ENCODE results near the gene AIM2.
"Not testable (repeated sequence)": the region's sequence is repeated elsewhere in the genome, so short reads cannot be mapped to it uniquely, and the experiment has no call there.

Gene AIM2

GRCh38 chr1:159076438-159077119, at the start of gene AIM2:
TSS of gene AIM2 (minus strand) at chr1:159076766. CDS start at chr1:159073499, 3,267 bp downstream.
- peak; percentile 65 for DNase-seq (ENCODE audit: low read depth)

GRCh38 chr1:159123587-159123986, 47.0 kb upstream of the AIM2 start:
- DNase-seq (ENCODE audit: low read depth), result no peak

- no peak for DNase-seq (ENCODE audit: low read depth)
These were observed 45.5 kb upstream of the AIM2 start for GRCh38 chr1:159122005-159122621.

GRCh38 chr1:159121526-159121925, 45.0 kb upstream of the AIM2 start:
- DNase-seq (ENCODE audit: low read depth), result no peak

- DNase-seq (ENCODE audit: low read depth), result no peak
These were observed 43.8 kb upstream of the AIM2 start for GRCh38 chr1:159120317-159120716.

GRCh38 chr1:159113596-159114433, 37.2 kb upstream of the AIM2 start:
- DNase-seq (ENCODE audit: low read depth), result no peak

GRCh38 chr1:159103021-159103420, 26.5 kb upstream of the AIM2 start:
- DNase-seq (ENCODE audit: low read depth), result not testable (repeated sequence)

GRCh38 chr1:159100589-159100988, 24.0 kb upstream of the AIM2 start:
- DNase-seq (ENCODE audit: low read depth), result no peak

- DNase-seq (ENCODE audit: low read depth), result no peak
These were observed 22.0 kb upstream of the AIM2 start for GRCh38 chr1:159098596-159098995.

GRCh38 chr1:159092036-159092760, 15.6 kb upstream of the AIM2 start:
- DNase-seq (ENCODE audit: low read depth), result no peak

GRCh38 chr1:159091607-159092031, 15.1 kb upstream of the AIM2 start:
- DNase-seq (ENCODE audit: low read depth), result no peak

- DNase-seq (ENCODE audit: low read depth), result no peak
These were observed 14.6 kb upstream of the AIM2 start for GRCh38 chr1:159091180-159091560.

- DNase-seq (ENCODE audit: low read depth), result no peak
These were observed 14.0 kb upstream of the AIM2 start for GRCh38 chr1:159090286-159091179.

GRCh38 chr1:159089184-159089791, 12.7 kb upstream of the AIM2 start:
- no peak for DNase-seq (ENCODE audit: low read depth)

GRCh38 chr1:159088546-159089183, 12.1 kb upstream of the AIM2 start:
- no peak for DNase-seq (ENCODE audit: low read depth)

GRCh38 chr1:159088050-159088449, 11.5 kb upstream of the AIM2 start:
- DNase-seq (ENCODE audit: low read depth), result no peak

GRCh38 chr1:159084867-159085266, 8.3 kb upstream of the AIM2 start:
- no peak for DNase-seq (ENCODE audit: low read depth)

- DNase-seq (ENCODE audit: low read depth), result no peak
These were observed 7.6 kb upstream of the AIM2 start for GRCh38 chr1:159084152-159084551.

GRCh38 chr1:159083013-159083412, 6.4 kb upstream of the AIM2 start:
- DNase-seq (ENCODE audit: low read depth), result no peak

- no peak for DNase-seq (ENCODE audit: low read depth)
These were observed 5.1 kb upstream of the AIM2 start for GRCh38 chr1:159081626-159082025.

Data from T-helper 22 cell (primary cell).